H9 (cell line): ENCODE results near the gene TYRO3. TPM values are rescaled to one million over a fixed set of nuclear protein-coding genes. Genes with fewer than 3 reads are reported as not detected.

Experiments
- DNase-seq: peaks from one replicate; pipeline ENCODE4 v3.0.0-alpha.2; 2017
- H2AFZ ChIP-seq: one replicate; pipeline ENCODE4 v1.6.1; 2013; ENCODE audit warnings: mild to moderate bottlenecking, low read length, control low read depth, moderate library complexity
- H2AK5ac ChIP-seq: 2 replicates; pipeline ENCODE4 v1.6.1; 2013; ENCODE audit warnings: low read length, control low read depth, mixed read lengths; ENCODE audit not compliant: insufficient read length
- H2BK120ac ChIP-seq: one replicate; pipeline ENCODE4 v1.6.1; 2013; ENCODE audit warnings: low read depth, mild to moderate bottlenecking, low read length, control low read depth, inconsistent platforms; ENCODE audit not compliant: poor library complexity, severe bottlenecking
- H2BK12ac ChIP-seq: 2 replicates; pipeline ENCODE4 v1.6.1; 2013; ENCODE audit warnings: low read length, control low read depth, mixed read lengths, low read depth; ENCODE audit not compliant: insufficient read length
- H2BK15ac ChIP-seq: 2 replicates; pipeline ENCODE4 v1.6.1; 2013; ENCODE audit warnings: low read depth, low read length, control low read depth
- H2BK20ac ChIP-seq: one replicate; pipeline ENCODE4 v1.6.1; 2013; ENCODE audit warnings: low read depth, mild to moderate bottlenecking, low read length, control low read depth, inconsistent platforms; ENCODE audit not compliant: poor library complexity, severe bottlenecking
- H2BK5ac ChIP-seq: 2 replicates; pipeline ENCODE4 v1.6.1; 2013; ENCODE audit warnings: low read length, control low read depth, mixed read lengths; ENCODE audit not compliant: insufficient read length
- H3K14ac ChIP-seq: 2 replicates; pipeline ENCODE4 v1.6.1; 2013; ENCODE audit warnings: low read length, control low read depth; ENCODE audit not compliant: insufficient read depth
- H3K18ac ChIP-seq: 2 replicates; pipeline ENCODE4 v1.6.1; 2013; ENCODE audit warnings: low read depth, mild to moderate bottlenecking, mixed read lengths, low read length, control low read depth; ENCODE audit not compliant: insufficient read length
- H3K23ac ChIP-seq: 2 replicates; pipeline ENCODE4 v1.6.1; 2013; ENCODE audit warnings: low read length, control low read depth, mixed read lengths, low read depth; ENCODE audit not compliant: insufficient read length
- H3K23me2 ChIP-seq: 2 replicates; pipeline ENCODE4 v1.6.1; 2013; ENCODE audit warnings: low read depth, mild to moderate bottlenecking, mixed read lengths, low read length, control low read depth; ENCODE audit not compliant: insufficient read length, poor library complexity, severe bottlenecking
- H3K27ac ChIP-seq: 2 replicates; pipeline ENCODE4 v1.5.1; 2013; ENCODE audit warnings: low read length, control low read depth, mixed read lengths, low read depth; ENCODE audit not compliant: insufficient read length
- H3K27me3 ChIP-seq: 2 replicates; pipeline ENCODE4 v1.6.1; 2013; ENCODE audit warnings: low read length, control low read depth, inconsistent platforms; ENCODE audit not compliant: insufficient read depth
- H3K4ac ChIP-seq: 2 replicates; pipeline ENCODE4 v1.6.1; 2013; ENCODE audit warnings: low read depth, mild to moderate bottlenecking, control low read depth, inconsistent platforms, low read length, moderate library complexity
- H3K4me1 ChIP-seq: 2 replicates; pipeline ENCODE4 v1.6.1; 2013; ENCODE audit warnings: low read length, control low read depth, inconsistent platforms; ENCODE audit not compliant: insufficient read depth
- H3K4me2 ChIP-seq: 2 replicates; pipeline ENCODE4 v1.6.1; 2013; ENCODE audit warnings: low read length, control low read depth, mixed read lengths; ENCODE audit not compliant: insufficient read length, insufficient read depth
- H3K56ac ChIP-seq: 2 replicates; pipeline ENCODE4 v1.6.1; 2013; ENCODE audit warnings: low read depth, mild to moderate bottlenecking, mixed read lengths, low read length, control low read depth; ENCODE audit not compliant: insufficient read length
- H3K79me1 ChIP-seq: 2 replicates; pipeline ENCODE4 v1.6.1; 2013; ENCODE audit warnings: low read depth, mild to moderate bottlenecking, moderate library complexity, low read length, control low read depth, inconsistent platforms; ENCODE audit not compliant: insufficient read depth, poor library complexity, severe bottlenecking
- H3K79me2 ChIP-seq: 2 replicates; pipeline ENCODE4 v1.6.1; 2013; ENCODE audit warnings: low read length, control low read depth, inconsistent platforms; ENCODE audit not compliant: insufficient read depth
- H3K9ac ChIP-seq: 2 replicates; pipeline ENCODE4 v1.6.1; 2013; ENCODE audit warnings: low read length, control low read depth, mixed read lengths; ENCODE audit not compliant: insufficient read length; ENCODE audit errors: extremely low read depth
- H3K9me3 ChIP-seq: one replicate; pipeline ENCODE4 v1.6.1; 2013; ENCODE audit warnings: low read depth, low read length, inconsistent platforms; ENCODE audit not compliant: control insufficient read depth
- H3T11ph ChIP-seq: one replicate; pipeline ENCODE4 v1.6.1; 2013; ENCODE audit warnings: mild to moderate bottlenecking, low read length, control low read depth, inconsistent platforms
- H4K20me1 ChIP-seq: one replicate; pipeline ENCODE4 v1.6.1; 2013; ENCODE audit not compliant: control insufficient read depth, insufficient read length, insufficient read depth
- H4K5ac ChIP-seq: 2 replicates; pipeline ENCODE4 v1.6.1; 2013; ENCODE audit warnings: low read depth, mild to moderate bottlenecking, mixed read lengths, low read length, control low read depth; ENCODE audit not compliant: insufficient read length
- H4K8ac ChIP-seq: replicated peaks from 2 replicates; pipeline ENCODE4 v1.6.1; 2013; ENCODE audit warnings: low read length, control low read depth, mixed read lengths, low read depth; ENCODE audit not compliant: insufficient read length
- H4K91ac ChIP-seq: 2 replicates; pipeline ENCODE4 v1.6.1; 2013; ENCODE audit warnings: low read depth, mild to moderate bottlenecking, moderate library complexity, mixed read lengths, low read length, control low read depth; ENCODE audit not compliant: insufficient read length
- H3K27ac Mint-ChIP-seq, 3 experiments: 2 replicates in 2 of 3; 3 replicates in 1 of 3; pipeline ENCODE4 v1.8.0; 2020 to 2021; ENCODE audit warnings: mixed read lengths in 3 of 3, mild to moderate bottlenecking in 1 of 3, moderate library complexity in 1 of 3
- H3K27me3 Mint-ChIP-seq: 2 replicates; pipeline ENCODE4 v1.8.0; 2021; ENCODE audit warnings: low read depth, mild to moderate bottlenecking, moderate library complexity, mixed read lengths
- H3K36me3 Mint-ChIP-seq, 3 experiments: 2 replicates in 2 of 3; 3 replicates in 1 of 3; pipeline ENCODE4 v1.8.0; 2020 to 2021; ENCODE audit warnings: low read depth in 3 of 3, mixed read lengths in 3 of 3; ENCODE audit not compliant: insufficient read depth in 1 of 3
- H3K4me1 Mint-ChIP-seq, 2 experiments: 2 replicates each; pipeline ENCODE4 v1.8.0; 2020; ENCODE audit warnings: mixed read lengths in 2 of 2
- H3K4me3 Mint-ChIP-seq, 2 experiments: 2 replicates in 1 of 2; 3 replicates in 1 of 2; pipeline ENCODE4 v1.8.0; 2020 to 2021; ENCODE audit warnings: mild to moderate bottlenecking in 2 of 2, mixed read lengths in 2 of 2, moderate library complexity in 1 of 2
- H3K9me3 Mint-ChIP-seq, 2 experiments: 2 replicates in 1 of 2; 3 replicates in 1 of 2; pipeline ENCODE4 v1.8.0; 2020; ENCODE audit warnings: mild to moderate bottlenecking in 2 of 2, mixed read lengths in 2 of 2, moderate library complexity in 1 of 2
- CTCF ChIP-seq: fragments of 200-600 bp; sonication (generic); conservative IDR thresholded peaks from 3 replicates; pipeline ENCODE4 v1.8.0; 2021; ENCODE audit warnings: antibody characterized with exemption, mild to moderate bottlenecking
- WGBS: extraction: QIAGEN DNeasy Blood & Tissue Kit; methylation state at CpG from one replicate; pipeline ENCODE4 v1.1.7; 2013; ENCODE audit warnings: missing lambda C conversion rate, low lambda C conversion rate, mixed read lengths; ENCODE audit not compliant: insufficient read length; ENCODE audit errors: extremely low coverage; 5-methylcytosine and 5-hydroxymethylcytosine counted together
- total RNA-seq: library from RNA; stranded (reverse); gene quantifications from 2 replicates; pipeline ENCODE4 v1.2.1, GENCODE V29; 2021

TYRO3 gene
- total RNA-seq, 1 experiment from 2014 or later: 124 TPM

- Histone ChIP-seq H3K27me3 (no peaks in the 10 kb centered on the region), H3K4me2 (no peak overlapping the region), H4K91ac (no peak overlapping the region), H4K5ac (no peak overlapping the region), H3K9me3 (no peaks in the 10 kb centered on the region), H2BK20ac (no peak overlapping the region), H3K56ac (no peak overlapping the region), H2BK15ac (no peak overlapping the region), H3K18ac (no peak overlapping the region), H3K14ac (no peak overlapping the region), H3K79me1 (no peaks in the 10 kb centered on the region), H3K23ac (no peak overlapping the region), H3K9ac (no peak overlapping the region), H3K27ac (no peak overlapping the region), H3K4ac (no peak overlapping the region), H2AFZ (no peak overlapping the region), H2AK5ac (no peak overlapping the region), H3K4me1 (peaks cover 12% of the 10 kb centered on the region; the same call in 1 of the 2 replicates), H2BK5ac (no peak overlapping the region), H2BK12ac (no peak overlapping the region), H3K79me2 (no peaks in the 10 kb centered on the region), H3T11ph (no peak overlapping the region), H4K20me1 (no peaks in the 10 kb centered on the region), H3K23me2 (no peaks in the 10 kb centered on the region), H4K8ac (no peak overlapping the region), H2BK120ac (no peak overlapping the region)
- Mint-ChIP-seq H3K4me3 (no peak overlapping the region; a peak in 1 of 5 replicates), H3K27ac (peak overlapping the region; percentile 78 to 95 (median 88); a peak in 5 of 7 replicates), H3K9me3 (no peaks in the 10 kb centered on the region; a peak in 1 of 5 replicates), H3K27me3 (no peaks in the 10 kb centered on the region), H3K36me3 (peaks cover 34 to 85% (median 83%) of the 10 kb centered on the region in 3 experiments; a peak in 6 of 7 replicates), H3K4me1 (peaks cover 35 to 36% of the 10 kb centered on the region in 2 experiments)
- no peak for DNase-seq
- no CpG with 5 or more reads among the region's 3 CpGs for WGBS
- no peak for TF ChIP-seq CTCF
These were observed 11.8 kb downstream of the TYRO3 start for GRCh38 chr15:41570764-41571163.
